ENCODE data around the gene CARD10. TPM values are rescaled to one million over a fixed set of nuclear protein-coding genes. Genes with fewer than 3 reads are reported as not detected.

The CARD10 gene
- total RNA-seq, 1 experiment from 2014 or later = 17.7 TPM

DNA sequence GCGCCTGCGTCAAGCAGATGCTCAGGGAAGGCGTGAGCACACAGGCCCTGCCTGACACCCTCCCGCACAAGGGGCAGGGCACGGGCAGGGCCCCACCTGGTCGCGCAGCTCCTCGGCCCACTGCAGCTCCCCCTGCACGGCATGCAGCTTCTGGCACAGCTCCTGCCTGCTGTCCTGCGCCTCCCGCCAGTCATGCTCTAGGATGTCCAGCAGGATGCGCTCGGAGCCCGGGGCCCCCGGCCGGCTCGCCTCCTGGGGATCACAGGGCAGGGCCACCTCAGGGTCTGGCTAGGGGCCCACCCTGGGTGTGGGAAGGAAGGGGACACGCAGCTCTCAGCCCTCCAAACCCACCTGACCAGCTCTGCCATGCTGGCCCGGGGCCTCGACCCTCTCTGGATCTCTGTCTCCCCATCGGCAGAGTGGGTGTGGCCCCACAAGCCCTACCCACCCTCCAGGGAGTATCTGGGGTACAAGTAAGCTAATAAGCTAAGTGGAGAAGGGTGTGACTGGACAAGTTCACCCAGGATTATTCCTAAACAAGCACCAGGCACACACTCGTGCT is 10.7 kb downstream of the CARD10 start:
- Histone ChIP-seq H3K56ac (ENCODE audit: insufficient read length, low read depth, low read length) (no peak overlapping the region), H4K91ac (ENCODE audit: insufficient read length, low read depth, low read length) (no peak overlapping the region), H3K9me3 (ENCODE audit: control insufficient read depth, low read depth, low read length) (no peaks in the 10 kb centered on the region), H3K79me2 (ENCODE audit: insufficient read depth, low read length) (no peaks in the 10 kb centered on the region), H3K79me1 (ENCODE audit: insufficient read depth, low read depth, low read length, poor library complexity, severe bottlenecking) (no peaks in the 10 kb centered on the region), H4K8ac (replicated peaks; ENCODE audit: insufficient read length, low read depth, low read length) (no peak overlapping the region), H3K18ac (ENCODE audit: insufficient read length, low read depth, low read length) (no peak overlapping the region), H3K4me1 (ENCODE audit: insufficient read depth, low read length) (no peaks in the 10 kb centered on the region), H2BK12ac (ENCODE audit: insufficient read length, low read depth, low read length) (no peak overlapping the region), H3K4me2 (ENCODE audit: insufficient read depth, insufficient read length, low read length) (no peak overlapping the region), H4K5ac (ENCODE audit: insufficient read length, low read depth, low read length) (no peak overlapping the region), H2BK5ac (ENCODE audit: insufficient read length, low read length) (no peak overlapping the region), H4K20me1 (ENCODE audit: control insufficient read depth, insufficient read depth, insufficient read length) (no peaks in the 10 kb centered on the region), H3K27ac (ENCODE audit: insufficient read length, low read depth, low read length) (no peak overlapping the region), H3K23ac (ENCODE audit: insufficient read length, low read depth, low read length) (no peak overlapping the region), H3T11ph (ENCODE audit: low read length) (no peak overlapping the region), H2BK20ac (ENCODE audit: low read depth, low read length, poor library complexity, severe bottlenecking) (no peak overlapping the region), H3K27me3 (ENCODE audit: insufficient read depth, low read length) (no peaks in the 10 kb centered on the region), H3K23me2 (ENCODE audit: insufficient read length, low read depth, low read length, poor library complexity, severe bottlenecking) (no peaks in the 10 kb centered on the region), H3K14ac (ENCODE audit: insufficient read depth, low read length) (no peak overlapping the region), H3K9ac (ENCODE audit: extremely low read depth, insufficient read length, low read length) (no peak overlapping the region), H3K4ac (ENCODE audit: low read depth, low read length) (no peak overlapping the region), H2AK5ac (ENCODE audit: insufficient read length, low read length) (no peak overlapping the region), H2BK120ac (ENCODE audit: low read depth, low read length, poor library complexity, severe bottlenecking) (no peak overlapping the region), H2BK15ac (ENCODE audit: low read depth, low read length) (no peak overlapping the region), H2AFZ (ENCODE audit: low read length) (no peak overlapping the region)
- Mint-ChIP-seq H3K4me1 (peaks cover 9 to 16% of the 10 kb centered on the region in 2 experiments), H3K27me3 (ENCODE audit: low read depth) (no peaks in the 10 kb centered on the region), H3K36me3 (ENCODE audit: insufficient read depth in 1 of 3, low read depth in 3 of 3) (peaks cover 0 to 18% (median 13%) of the 10 kb centered on the region in 3 experiments; a peak in 3 of 7 replicates), H3K9me3 (no peaks in the 10 kb centered on the region; a peak in 1 of 5 replicates), H3K27ac (0 out of 7 replicates have a peak overlapping the region, but pooled peaks of 1 of the 3 experiments have one; percentile 34), H3K4me3 (no peak overlapping the region)
- DNase-seq = no peak
- TF ChIP-seq, protein P1, sequence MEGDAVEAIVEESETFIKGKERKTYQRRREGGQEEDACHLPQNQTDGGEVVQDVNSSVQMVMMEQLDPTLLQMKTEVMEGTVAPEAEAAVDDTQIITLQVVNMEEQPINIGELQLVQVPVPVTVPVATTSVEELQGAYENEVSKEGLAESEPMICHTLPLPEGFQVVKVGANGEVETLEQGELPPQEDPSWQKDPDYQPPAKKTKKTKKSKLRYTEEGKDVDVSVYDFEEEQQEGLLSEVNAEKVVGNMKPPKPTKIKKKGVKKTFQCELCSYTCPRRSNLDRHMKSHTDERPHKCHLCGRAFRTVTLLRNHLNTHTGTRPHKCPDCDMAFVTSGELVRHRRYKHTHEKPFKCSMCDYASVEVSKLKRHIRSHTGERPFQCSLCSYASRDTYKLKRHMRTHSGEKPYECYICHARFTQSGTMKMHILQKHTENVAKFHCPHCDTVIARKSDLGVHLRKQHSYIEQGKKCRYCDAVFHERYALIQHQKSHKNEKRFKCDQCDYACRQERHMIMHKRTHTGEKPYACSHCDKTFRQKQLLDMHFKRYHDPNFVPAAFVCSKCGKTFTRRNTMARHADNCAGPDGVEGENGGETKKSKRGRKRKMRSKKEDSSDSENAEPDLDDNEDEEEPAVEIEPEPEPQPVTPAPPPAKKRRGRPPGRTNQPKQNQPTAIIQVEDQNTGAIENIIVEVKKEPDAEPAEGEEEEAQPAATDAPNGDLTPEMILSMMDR (conservative IDR thresholded peaks at IDR 0.05) = no peak; the same call in 2 of the 3 replicates
- WGBS (ENCODE audit: extremely low coverage, insufficient read length, low lambda C conversion rate) = no CpG with 5 or more reads among the region's 22 CpGs
